ENCODE results near the gene GPAT3.
"Not testable (repeated sequence)": the region's sequence is repeated elsewhere in the genome, so short reads cannot be mapped to it uniquely, and the experiment has no call there.

The GPAT3 gene

DNA sequence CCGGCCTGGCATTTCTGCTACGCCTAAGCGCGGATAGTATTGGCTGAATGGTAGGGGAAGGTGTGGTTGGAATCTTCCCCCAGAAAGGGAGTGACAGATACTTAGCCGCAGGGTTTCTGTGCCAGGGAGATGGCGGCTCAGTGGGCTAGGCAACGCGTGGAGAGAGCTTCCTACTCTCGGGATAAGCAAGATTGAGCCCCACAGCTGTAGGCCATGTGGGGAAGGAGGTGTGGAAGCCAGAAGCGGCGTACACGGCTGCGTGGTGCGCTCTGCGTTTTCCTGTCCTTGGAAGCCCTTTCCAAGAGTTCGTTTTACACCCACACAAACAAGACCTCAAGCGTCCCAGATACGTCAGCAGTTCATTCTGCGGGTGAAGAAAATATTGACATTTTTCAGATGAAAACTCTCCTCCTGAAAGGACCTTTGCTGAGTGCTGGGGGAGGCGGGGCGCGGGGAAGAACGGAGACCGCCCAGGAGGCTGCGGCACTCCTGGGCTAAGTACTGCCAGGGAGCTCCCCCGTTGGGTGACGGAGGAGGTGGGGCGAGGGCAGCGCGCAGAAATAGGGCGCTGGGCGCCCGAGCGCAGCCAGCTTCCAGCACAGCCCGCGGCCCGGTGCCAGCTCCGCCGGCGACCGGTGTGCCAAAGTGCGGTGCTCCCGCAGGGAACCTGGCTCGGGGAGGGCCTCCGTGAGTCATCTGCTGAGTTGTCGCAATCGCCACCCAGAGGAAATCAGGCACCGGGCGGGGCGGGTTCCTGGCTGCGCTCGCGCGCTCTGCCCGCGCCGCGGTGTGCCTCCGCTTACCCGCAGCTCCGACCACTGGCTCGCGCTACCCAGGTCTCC lies at the start of gene GPAT3:
TSS of gene GPAT3 (plus strand) at position 589 of the 842 bp plus-strand sequence. CDS start 515 bp downstream, outside the sequence.
- DNase-seq (ENCODE audit: low spot score): peak; percentile 82

DNA sequence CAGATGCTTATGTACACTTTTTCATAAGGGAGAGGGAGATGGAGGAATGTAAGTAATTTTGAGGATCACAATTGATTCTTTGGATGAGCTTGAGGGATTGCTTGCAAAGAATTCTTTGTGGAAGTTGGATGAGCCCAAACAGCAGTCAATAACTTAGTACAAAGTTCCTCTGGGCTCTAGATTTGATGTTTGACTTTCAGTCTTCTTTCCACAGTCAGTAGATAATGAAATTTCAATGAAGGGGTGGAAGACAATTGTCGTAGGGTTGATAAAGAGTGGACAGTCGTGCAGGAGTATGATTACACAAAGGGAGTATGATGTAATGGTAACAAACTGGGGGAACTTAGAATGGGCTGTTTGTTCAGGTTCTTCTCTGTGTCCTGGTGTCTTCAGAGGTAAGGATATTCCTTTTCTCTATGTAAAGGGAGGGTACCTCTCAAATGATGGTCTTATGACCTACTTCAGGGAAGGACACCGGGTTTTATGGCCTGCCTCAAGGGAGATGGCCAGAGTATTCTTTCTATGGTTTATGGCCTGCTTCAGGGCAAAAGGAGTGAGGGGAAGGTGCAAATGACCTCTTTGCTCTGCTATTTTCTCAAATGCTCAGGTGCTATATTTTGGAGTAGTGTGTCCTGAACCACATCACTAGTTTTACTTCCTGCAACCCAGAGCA lies 49.3 kb upstream of the GPAT3 start:
- DNase-seq (ENCODE audit: low spot score): no peak

DNA sequence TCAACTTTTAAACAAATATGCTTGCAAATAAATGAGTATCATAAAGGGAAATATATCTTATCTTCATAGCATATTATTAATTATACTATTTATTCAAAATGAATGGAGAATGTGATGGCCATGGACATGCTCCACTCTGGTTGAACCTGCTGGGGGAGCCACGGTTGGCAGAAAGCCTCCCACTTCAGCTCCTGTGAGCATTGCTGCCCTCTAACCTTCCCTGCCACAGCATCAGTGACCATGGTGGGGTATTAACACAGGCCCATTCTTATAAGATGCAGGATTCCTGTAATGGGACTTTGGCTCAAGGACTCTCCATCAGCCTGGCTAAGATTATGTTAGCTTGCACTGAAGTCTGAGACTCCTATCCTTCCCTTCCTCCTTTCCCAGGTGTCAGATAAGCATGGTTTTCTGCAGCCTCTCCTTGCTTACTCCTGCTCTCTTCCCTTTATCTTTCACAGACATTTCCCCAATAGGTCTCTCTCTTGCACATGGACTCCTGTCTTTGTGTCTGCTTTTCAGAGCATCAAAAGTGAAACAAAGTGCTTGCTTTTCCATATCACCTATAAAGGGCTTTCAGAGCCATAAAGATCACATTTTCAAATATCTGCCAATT lies 46.1 kb upstream of the GPAT3 start:
- DNase-seq (ENCODE audit: low spot score): no peak

DNA sequence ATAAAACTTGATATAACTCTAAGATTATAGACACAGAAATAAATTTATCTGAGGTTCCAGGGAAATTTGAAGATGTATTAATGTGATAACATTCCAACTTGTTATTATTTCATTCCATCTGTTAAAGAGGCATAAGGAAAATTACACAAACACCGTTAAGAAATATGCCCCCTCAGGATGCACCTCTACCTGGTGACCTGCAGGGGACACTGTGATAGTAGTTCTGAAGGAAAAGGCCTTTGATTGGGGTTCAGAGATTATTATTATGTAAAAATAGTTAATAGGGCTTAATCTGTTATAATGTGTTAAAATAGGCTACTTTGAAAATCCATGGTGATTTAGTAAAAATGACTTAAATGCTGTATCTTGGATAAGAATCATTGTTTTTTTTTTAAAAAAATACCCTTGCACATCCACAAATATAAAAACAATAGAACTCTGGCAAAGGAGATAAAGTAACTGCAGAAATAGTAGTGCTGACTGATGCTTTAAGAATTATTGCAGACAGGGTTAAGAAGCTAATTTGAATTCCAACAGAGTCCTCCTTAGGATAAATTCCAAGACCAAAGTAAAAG lies 44.9 kb upstream of the GPAT3 start:
- peak; percentile 37 for DNase-seq (ENCODE audit: low spot score)

DNA sequence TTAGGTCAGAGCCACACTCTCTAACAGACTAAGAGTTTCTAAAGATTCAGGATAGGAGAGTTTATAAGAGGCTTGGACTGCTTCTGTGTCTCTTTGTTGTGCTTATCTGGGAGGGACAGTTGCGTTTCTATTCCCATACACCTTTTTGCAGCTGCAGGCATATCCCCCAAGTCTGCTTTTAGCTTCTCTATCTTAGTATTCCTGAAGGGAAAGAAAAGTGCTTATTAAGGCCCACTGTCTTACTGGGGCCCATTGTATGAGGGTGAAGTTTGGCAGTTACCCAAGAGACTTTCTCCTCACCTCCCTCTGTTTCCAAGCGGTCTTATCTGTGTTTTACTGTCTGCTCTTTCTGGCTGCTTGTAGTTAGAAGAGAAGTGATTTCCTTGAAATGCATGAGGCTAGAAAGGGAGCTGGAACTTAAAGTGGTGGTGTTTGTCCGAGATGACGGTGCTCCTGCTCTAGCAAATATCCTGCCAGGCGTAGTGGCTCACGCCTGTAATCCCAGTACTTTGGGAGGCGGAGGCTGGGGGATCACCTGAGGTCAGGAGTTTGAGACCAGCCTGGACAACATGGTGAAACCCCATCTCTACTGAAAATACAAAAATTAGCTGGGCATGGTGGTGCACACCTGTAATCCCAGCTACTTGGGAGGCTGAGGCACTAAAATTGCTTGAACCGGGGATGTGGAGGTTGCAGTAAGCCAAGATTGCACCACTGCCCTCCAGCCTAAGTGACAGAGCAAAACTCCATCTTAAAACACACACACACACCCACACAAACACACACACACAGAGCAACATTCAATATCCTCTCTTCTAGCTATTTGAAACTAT lies 39.6 kb upstream of the GPAT3 start:
- not testable (repeated sequence) for DNase-seq (ENCODE audit: low spot score)

DNA sequence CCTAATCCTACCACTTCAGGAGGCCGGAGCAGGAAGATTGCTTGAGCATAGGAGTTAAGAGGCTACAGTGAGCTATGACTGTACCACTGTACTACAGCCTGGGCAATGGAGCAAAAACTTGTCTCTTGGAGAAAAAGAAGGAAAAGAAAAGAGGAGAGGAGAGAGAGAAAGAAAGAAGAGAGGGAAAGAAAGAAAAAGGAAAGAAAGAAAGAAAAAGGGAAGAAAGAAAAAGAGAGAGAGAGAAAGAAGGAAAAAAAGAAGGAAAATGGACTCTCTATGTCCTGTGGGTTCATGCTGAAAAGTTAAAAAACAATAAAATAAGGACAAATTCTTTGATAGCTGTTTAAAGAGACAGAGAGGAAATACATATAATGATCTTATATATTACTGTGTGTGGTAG lies 37.7 kb upstream of the GPAT3 start:
- no peak for DNase-seq (ENCODE audit: low spot score)

DNA sequence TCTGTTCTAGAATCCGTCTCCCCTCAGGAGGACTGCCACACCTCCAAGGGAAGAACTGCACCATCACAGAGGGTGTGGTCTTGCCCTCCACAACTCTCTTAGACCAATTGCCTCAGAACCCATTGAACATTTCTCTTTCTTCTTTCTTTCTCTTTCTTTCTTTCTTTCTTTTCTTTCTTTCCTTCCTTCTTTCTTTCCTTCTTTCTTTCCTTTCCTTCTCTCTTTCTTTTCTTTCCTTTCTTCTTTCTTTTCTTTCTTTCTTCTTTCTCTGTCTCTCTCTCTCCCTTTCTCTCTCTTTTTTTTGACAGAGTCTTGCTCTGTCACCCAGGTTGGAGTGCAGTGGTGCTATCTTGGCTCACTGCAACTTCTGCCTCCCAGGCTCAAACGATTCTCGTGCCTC lies 34.2 kb upstream of the GPAT3 start:
- not testable (repeated sequence) for DNase-seq (ENCODE audit: low spot score)

DNA sequence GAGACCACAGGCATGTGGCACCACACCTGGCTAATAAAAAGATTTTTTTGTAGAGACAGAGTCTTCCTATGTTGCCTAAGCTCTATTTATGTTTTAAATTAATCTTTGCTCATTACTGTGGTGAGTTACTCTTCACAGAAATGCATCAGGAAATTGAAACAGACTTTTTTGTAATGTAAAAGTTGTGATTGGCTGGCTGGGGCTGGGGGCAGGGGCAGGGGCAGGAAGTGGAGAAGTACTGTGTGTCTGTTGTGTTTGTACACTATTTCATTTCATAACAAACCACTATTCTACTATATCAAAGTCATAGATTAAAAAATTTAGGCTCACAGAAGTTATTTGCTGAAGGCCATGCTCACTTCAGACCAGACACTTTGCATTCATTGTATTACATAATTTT lies 31.9 kb upstream of the GPAT3 start:
- DNase-seq (ENCODE audit: low spot score): no peak

DNA sequence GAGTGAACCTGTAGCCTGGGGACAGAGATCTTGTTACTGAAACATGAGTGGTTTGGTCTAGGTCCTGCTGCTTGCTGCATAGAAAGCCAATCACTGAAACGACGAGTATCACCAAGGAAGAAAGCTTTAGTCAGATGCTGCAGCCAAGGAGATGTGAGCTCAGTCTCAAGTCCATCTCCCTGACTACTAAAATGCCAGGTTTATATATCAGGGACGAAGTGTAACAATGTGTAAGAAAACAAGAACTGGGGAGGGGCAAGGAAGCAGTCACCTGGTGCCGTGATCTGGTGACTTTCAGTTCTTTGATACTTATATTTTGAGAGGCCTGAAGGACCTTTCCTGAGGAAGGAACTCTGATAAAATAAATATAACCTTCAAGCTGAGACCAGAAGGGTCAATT lies 31.4 kb upstream of the GPAT3 start:
- DNase-seq (ENCODE audit: low spot score): no peak

DNA sequence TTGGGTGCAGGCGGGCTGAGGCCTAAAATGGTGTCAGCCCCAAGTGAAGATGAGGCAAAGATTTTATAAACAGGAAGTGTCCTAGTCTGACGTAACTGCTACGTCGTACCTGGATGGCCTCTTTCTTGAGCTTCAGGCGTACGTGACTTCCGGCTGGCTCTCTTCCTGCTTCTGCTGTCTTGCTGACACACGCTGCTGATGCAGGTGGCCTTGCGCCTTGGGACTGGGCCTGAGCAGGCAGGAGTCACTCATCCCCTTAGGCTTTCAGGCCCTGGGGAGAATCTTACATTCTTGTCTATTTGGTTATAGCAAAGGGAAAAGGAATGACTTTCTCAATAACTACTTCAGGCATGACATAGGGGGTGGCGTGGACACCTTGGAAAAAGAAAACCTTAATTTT lies 30.9 kb upstream of the GPAT3 start:
- no peak for DNase-seq (ENCODE audit: low spot score)

DNA sequence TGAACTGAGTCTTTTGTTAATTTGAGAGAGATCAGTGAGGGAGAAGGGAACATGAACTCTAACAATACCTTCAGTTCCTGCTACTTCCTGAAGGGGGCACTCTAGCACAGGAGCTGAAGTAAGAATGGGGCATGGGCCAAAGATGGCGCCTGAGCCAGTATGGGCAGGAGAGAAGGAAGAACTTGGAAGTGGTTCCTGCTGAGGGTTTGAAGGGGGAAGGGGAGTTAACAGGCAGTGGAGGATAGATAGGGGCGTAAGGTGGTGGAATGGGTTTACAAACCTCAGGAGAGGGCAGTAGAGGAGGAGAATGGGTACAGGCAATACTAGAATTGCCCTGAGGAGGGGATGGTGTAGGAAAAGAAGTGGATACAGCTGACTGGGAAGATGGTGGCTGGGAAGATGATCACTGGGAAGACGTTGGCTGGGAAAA lies 26.7 kb upstream of the GPAT3 start:
- peak; percentile 70 for DNase-seq (ENCODE audit: low spot score)

DNA sequence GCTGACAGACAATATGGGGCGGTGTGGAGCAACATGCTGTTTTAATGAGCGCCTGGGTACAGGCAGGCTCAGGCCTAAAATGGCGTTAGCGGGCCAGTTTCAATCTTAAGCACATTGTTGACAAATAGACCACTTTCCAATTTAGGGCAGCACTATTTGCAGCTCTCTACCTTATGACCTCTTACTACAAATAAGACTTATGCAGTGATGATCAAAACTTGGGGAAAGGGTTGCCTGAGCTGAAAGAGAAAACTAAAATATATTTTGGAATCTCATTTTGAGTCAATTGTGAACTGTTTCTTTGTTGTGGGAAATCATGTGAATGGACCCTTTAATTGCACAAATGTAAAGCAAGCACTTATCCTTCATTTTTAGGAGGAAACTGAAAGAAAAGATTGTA lies 25.5 kb upstream of the GPAT3 start:
- no peak for DNase-seq (ENCODE audit: low spot score)

DNA sequence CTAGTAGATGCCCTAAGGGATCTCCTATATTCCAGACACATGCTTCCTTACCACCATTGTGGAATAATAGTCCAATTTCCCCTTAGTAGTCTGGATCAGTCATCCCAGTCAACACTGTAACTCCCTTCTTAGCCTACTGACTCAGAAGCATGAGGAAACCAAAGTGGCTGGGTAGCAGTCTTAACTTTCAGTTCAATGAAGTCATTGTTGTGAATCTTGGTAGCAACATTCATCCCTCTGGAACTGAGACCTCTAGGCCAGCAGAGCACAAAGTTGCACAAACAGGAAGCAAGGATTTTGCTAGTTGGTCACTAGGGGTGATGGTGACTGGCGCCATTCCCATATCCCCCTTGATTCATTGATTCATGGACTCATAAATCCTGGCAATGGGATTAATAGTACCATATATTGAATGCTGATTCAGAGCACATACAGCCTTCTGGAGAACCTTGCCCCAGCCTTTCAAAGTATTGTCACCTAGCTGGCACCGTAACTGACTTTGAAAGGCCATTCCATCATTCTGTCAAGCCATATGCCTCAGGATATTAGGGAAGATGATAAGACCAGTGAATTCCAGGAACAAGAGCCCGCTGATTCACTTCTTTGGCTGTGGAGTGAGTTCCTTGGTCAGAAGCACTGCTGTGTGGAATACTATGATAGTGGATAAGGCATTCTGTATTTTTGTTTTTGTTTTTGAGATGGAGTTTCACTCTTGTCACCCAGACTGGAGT lies 19.7 kb upstream of the GPAT3 start:
- DNase-seq (ENCODE audit: low spot score): peak; percentile 90

DNA sequence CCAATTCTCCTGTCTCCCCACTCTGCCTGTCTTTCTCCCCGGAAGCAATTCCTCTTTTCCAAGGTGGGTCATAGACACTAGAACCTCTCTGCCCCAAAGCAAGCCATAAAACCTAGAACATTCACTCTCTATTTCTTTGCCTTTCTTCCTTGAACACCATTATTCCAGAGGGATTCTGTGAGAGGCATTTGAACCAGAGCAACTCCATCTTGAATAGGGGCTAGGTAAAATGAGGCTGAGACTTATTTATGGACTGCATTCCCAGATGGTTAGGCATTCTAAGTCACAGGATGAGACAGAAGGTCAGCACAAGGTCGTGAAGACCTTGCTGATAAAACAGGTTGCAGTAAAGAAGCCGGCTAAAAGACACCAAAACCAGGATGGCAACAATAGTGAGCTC lies 13.7 kb upstream of the GPAT3 start:
- no peak for DNase-seq (ENCODE audit: low spot score)

DNA sequence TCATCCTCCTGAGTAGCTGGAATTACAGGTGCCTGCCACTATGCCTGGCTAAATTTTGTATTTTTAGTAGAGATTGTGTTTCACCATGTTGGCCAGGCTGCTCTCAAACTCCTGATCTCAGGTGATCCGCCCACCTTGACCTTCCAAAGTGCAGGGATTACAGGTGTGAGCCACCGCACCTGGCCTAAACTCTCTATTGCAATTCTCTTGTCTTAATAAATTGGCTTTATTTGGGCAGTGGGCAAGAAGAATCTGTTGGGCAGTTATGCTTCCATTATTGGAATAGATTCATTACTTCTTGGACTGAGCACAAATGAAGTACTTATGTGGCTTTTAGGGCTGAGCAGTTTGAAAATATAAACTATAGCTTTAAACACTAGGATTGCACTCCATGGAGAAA lies 8.2 kb upstream of the GPAT3 start:
- DNase-seq (ENCODE audit: low spot score): no peak

DNA sequence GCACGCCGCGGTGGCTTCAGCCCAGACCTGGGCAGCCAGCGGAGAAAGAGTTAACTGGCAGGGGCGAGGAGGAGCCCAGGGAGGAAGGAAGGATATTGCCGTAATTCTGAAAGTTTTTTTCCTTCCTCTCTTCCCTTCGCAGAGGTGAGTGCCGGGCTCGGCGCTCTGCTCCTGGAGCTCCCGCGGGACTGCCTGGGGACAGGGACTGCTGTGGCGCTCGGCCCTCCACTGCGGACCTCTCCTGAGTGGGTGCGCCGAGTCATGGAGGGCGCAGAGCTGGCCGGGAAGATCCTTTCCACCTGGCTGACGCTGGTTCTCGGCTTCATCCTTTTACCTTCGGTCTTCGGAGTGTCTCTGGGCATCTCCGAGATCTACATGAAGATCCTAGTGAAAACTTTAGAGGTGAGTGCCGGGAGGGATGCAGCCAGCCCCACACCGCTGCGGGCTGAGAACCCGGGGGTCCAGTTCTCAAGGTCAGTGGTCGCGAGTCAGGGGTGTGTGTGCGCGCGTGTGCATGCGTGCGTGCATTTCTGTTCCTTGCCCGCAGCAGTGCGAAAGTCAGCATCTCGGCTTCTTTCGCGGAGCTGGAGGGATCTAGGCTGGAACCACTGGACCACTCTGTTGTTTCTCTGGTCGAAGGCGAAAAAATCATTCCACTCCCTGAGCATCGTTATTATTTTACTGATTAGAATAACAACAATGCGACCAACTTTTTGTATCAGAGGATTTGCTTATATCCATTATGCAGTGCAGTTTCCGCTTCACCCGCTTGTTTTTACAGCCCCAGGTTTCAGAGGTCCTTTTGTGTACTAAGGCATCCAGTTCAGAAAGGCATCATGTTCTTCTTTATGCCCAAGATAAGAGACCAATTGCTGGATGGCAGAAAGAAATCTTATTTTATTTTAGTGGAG lies 709 bp downstream of the GPAT3 start:
- no peak for DNase-seq (ENCODE audit: low spot score)

DNA sequence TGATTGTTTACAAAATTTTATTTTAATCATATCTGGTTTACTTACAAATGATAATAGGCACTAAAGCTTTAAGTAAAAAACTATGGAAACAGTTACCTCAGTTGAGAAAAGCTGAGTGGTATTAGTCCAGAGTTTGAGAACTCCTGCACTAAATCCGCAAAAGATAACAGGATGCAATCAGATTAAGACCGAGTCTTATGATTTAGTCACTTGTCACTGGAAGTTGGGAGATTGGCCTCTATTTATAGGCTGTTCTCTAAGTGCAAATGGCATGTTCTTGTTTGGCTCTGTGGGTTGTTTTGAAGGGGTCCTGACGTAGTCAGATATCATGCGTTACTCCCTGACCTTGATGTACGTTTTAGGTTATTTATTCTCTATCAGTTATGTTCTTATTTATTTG lies 6.3 kb downstream of the GPAT3 start:
- DNase-seq (ENCODE audit: low spot score): no peak

DNA sequence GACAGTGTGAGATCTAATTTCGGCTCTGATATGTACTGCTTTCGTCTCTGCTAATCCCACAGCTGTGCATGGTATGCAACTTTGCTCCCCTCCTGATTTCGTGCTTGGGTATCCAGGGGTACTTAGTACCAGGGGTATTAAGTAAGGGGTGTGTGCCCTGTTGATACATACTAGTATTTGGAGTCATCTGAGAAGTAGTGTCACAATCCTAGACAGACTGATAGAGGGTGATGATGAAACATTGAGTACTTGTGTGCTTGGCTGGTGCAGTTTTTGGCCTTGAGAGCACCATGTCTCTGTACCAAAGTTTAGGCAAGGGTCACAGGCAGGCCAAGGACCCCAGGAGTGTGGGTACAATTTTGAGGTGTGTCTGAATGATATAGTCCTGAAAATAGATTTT lies 10.9 kb downstream of the GPAT3 start:
- DNase-seq (ENCODE audit: low spot score): no peak

DNA sequence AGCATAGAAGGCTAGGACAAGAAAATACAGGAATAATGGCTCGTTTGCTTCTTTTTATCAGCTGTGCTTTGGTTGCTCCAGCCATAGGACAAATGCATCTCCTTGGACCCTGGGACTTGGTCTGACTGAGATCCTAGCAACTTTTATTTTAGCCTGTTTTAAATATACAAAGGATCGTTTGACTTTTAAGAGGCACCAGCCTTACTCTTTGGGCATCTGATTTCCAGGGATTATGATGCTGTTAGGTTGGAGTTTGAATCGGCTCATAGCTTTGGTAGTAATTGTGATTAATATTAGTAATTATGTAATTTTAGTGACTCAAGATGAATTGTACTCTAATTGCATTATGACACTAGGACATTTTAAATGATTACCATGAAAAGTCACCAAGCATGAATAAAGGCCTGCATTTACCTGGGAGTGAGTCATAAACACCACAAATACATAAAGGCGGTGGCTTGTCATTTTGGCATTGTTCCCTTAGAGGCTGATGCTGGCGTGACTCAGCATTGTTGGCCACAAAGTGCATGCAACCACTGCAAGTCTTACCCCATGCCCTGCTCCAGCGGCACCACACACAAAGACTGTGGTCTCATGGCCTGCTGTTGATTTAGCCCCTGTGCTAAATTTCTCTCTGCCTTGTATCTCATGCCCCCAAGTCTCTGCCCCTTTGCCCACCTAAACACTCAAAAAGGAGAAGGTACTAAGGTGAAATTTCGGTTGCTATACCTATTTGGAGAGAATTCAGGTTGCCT lies 12.4 kb downstream of the GPAT3 start:
- DNase-seq (ENCODE audit: low spot score): peak; percentile 99
